ENCODE measurements around the gene BANF1. TPM values are rescaled to one million over a fixed set of nuclear protein-coding genes. Genes with fewer than 3 reads are reported as not detected.

BANF1 gene, protein sequence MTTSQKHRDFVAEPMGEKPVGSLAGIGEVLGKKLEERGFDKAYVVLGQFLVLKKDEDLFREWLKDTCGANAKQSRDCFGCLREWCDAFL
- total RNA-seq: 119 and 126 TPM in 2 replicates

DNA sequence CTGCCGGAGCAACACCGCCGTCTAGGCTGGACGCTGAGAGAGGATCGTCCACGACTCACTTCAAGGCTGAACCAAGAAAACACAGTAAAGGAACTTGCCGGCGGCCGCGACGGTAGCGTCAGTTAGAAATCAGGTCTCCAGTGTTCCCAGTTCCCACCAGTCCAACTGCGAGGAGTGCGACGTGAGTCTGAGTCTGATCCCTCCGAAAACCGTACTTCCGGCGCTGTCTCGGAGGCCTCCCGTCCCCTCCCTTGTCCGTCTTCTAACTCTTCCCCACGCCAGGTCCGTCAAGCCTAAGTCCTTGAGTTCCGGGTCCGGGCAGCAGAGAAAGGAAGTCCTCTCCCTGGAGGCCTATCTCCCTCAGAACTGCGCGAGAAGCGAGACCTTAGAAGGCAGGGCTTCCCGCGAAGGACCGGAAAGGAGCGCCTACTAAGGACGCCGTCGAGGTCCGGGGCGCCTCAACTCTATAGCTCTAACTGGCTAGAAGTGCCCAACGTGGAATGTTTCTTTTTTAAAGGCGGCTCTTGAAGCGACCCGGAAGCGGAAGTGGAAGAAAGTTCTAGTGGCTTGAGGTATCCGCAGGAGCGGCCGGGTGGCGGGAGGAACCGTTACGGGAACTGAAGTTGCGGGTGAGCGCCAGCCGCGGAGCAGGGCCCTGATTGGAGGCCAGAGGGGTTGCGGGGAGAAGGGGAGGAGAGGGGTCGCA is at the start of gene BANF1, which contains the start of gene EIF1AD:
Gene BANF1 (plus strand): TSS at position 562 of the 706 bp plus-strand sequence. CDS start 748 bp downstream, outside the sequence.
Gene EIF1AD (minus strand): TSS at position 216 of the 706 bp plus-strand sequence. CDS start 1,768 bp downstream, outside the sequence.

DNA sequence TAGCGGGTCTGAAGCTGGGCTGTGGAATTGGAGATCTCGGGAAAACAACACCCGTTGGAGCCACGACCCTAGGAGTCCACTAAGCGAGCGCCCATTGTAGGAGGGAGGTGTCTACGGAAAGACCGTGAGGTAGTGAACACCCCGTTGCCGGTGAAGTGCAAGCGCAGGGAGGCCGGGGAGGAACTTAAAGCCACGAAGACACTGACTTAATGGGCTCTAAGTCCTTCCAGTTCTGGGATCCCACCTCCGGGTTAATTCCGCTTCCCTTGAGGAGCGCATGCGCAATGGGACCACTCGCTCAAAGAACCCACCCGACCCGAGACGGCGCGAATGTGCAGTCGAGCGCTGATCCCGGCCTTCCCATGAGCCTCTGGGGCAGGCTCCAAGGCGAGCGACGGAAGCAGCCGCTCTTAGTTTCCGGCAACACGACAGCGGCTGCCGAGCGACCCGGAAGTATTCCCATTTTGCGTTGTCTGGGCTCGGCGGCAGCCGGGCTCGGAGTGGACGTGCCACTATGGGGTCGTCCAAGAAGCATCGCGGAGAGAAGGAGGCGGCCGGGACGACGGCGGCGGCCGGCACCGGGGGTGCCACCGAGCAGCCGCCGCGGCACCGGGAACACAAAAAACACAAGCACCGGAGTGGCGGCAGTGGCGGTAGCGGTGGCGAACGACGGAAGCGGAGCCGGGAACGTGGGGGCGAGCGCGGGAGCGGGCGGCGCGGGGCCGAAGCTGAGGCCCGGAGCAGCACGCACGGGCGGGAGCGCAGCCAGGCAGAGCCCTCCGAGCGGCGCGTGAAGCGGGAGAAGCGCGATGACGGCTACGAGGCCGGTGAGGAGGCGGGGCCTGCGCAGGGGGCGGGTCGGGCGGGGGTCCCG is 40.8 kb upstream of the BANF1 start, which contains the start of gene SART1:
Gene SART1 (plus strand): TSS at position 468 of the 874 bp plus-strand sequence. CDS start 47 bp downstream, at position 515.

DNA sequence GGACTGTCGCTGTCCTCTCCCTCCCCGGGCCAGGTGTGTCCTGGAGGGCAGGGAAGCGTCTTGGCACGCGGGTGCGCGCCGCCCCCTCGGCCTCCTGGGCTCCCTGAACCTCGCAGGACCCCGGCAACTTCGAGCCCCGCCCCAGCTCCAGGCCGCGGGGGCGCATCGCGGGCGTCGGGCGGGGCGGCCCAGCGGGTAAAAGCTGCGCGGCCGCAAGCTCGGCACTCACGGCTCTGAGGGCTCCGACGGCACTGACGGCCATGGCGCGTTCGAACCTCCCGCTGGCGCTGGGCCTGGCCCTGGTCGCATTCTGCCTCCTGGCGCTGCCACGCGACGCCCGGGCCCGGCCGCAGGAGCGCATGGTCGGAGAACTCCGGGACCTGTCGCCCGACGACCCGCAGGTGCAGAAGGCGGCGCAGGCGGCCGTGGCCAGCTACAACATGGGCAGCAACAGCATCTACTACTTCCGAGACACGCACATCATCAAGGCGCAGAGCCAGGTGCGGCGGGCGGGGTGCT is 9.5 kb downstream of the BANF1 start, which contains the start of gene CST6:
Gene CST6 (plus strand): TSS at position 224 of the 519 bp plus-strand sequence. CDS start 37 bp downstream, at position 261.

DNA sequence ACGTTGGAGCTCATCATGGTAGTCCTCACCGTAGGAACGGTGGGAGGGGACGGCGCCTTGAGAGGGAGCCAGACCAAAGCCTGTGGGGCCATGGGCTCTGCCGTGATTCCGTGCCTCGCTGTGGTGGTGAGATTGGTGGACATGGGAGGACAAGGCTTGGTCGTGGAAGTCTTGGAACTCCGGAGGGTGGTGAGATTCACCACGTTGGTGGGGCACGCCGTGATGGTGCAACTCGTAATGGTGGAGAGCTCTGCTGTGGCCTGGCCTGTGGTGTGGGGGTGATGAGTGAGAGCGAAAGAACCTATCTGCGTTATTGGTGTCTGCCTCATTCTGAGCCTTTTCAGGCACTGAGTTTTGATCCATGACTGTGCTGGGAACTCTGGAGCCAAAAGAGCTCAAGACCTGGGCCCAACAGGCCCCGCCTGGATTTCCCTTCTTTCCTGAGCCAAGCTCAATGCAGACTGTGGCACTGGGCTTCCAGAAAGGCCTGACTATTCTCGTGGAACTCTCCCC is 23.8 kb downstream of the BANF1 start, which contains the start of gene CATSPER1:
Gene CATSPER1 (minus strand): TSS at position 463 of the 513 bp plus-strand sequence. CDS start 100 bp downstream, at position 363.

DNA sequence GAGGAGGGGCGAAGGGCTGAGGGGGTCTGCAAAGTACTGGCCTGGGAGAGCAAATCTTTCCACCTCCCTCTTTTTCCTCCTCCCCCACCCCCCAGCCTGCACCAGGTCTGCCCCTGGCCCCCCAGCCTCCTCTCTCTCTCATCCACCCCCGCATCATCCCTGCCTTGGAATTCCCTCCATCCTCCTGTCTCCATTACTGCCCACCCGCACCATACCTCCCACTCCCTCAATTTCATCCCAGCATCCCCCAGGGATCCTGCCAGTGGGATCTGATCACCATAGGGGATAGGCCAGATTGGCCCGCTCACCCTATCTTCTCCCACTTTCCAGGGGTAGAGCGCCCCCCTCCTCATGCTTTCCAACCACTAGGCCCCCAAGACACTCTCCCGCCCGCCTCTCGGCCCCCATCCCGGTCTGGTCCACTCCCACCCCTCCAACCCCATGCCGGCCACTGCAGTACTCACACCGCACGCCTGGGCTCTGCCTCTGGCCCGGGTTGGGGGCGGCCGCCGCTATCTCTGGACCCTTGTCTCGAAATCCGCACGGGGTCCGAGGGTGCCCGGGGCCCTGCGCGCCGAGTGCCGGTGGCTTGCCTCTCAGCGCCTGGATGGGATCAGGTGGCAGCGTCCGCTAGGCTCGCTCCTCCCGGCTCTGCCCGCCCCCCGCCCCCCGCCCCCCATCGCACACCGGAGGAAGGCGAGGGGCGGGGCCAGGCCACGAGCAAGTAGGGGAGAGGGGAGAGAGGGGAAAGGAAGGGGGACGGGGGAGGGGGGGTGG is 46.4 kb downstream of the BANF1 start, which contains the start of gene GAL3ST3:
Gene GAL3ST3 (minus strand): TSS at position 615 of the 777 bp plus-strand sequence. CDS start 3,746 bp downstream, outside the sequence.

DNA sequence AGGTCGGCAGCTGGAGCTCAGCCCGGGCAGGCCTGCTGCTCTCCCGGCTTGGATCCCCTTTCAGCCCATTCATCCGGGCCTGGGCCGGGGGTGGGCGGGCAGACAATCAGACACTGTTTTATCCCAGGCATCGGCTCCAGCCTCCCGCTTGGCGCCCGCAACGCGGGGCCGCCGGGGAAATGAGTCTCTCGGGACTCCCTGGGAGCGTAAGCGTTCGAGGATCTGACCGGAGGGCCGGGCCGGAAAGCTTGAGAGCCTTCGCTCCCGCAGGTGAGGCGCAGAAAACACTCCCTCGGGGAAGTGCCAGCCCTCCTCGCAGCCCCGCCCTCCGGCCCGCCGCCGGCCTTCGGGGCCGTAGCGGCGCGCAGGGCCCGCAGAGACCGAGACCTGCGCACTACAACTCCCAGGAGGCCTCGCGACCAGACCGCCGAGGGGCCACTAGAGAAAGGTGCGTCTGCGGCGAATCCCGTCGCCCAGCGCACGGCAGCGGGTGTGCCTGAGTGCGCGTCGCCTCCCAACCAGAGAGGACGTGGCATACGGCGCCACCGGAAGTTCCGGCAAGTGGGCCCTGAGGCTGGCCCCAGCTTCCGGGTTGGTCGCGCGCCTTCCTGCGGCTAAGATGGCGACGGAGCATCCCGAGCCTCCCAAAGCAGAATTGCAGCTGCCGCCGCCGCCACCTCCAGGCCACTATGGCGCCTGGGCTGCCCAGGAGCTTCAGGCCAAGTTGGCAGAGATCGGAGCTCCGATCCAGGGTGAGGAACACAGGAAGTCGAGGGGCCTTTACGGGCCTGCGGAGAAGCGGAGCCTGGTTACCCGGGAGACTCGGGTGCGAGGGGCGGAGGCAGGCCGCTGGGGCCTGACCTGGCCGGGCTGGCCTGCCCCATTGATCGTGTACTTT is 49.7 kb downstream of the BANF1 start, which contains the start of gene SF3B2:
Gene SF3B2 (plus strand): TSS at position 599 of the 898 bp plus-strand sequence. CDS start 21 bp downstream, at position 620.

Other genes starting within 250 kb of the BANF1 start
- 4.9 and 5.5 TPM in 2 replicates for gene AP5B1, start 221.5 kb upstream of the BANF1 start, total RNA-seq
- not detected in 2 replicates for gene OVOL1, start 215.4 kb upstream of the BANF1 start, total RNA-seq
- gene SNX32, start 168.5 kb upstream of the BANF1 start, total RNA-seq: 0.15 and 0.67 TPM in 2 replicates
- gene CFL1, start 144.3 kb upstream of the BANF1 start, total RNA-seq: 2,022 and 2,183 TPM in 2 replicates
- 44.6 and 47.2 TPM in 2 replicates for gene MUS81, start 142.1 kb upstream of the BANF1 start, total RNA-seq
- gene EFEMP2, start 129.7 kb upstream of the BANF1 start, total RNA-seq: 86.2 and 96.8 TPM in 2 replicates
- 0.15 and 0.34 TPM in 2 replicates for gene CTSW, start 122.7 kb upstream of the BANF1 start, total RNA-seq
- gene FIBP, start 114.0 kb upstream of the BANF1 start, total RNA-seq: 228 and 231 TPM in 2 replicates
- 222 and 228 TPM in 2 replicates for gene CCDC85B, start 111.8 kb upstream of the BANF1 start, total RNA-seq
- 108 and 111 TPM in 2 replicates for gene FOSL1, start 102.1 kb upstream of the BANF1 start, total RNA-seq
- gene C11orf68, start 83.4 kb upstream of the BANF1 start, total RNA-seq: 25.4 and 28.5 TPM in 2 replicates
- gene DRAP1, start 83.1 kb upstream of the BANF1 start, total RNA-seq: 419 and 440 TPM in 2 replicates
- under 0.01 TPM in 1 of 2 replicates, not detected in the other for gene TSGA10IP, start 57.0 kb upstream of the BANF1 start, total RNA-seq
- 46.7 and 47.3 TPM in 2 replicates for gene SART1, start 40.8 kb upstream of the BANF1 start, total RNA-seq
- 26.9 and 35.5 TPM in 2 replicates for gene EIF1AD, start 346 bp upstream of the BANF1 start, total RNA-seq
- gene CST6, start 9.5 kb downstream of the BANF1 start, total RNA-seq: 0.84 and 1.0 TPM in 2 replicates
- 0.30 TPM in 1 of 2 replicates, not detected in the other for gene CATSPER1, start 24.0 kb downstream of the BANF1 start, total RNA-seq
- gene GAL3ST3, start 46.7 kb downstream of the BANF1 start, total RNA-seq: 0.59 and 1.2 TPM in 2 replicates
- gene SF3B2, start 49.9 kb downstream of the BANF1 start, total RNA-seq: 186 and 221 TPM in 2 replicates
- 12.0 and 15.3 TPM in 2 replicates for gene PACS1, start 67.8 kb downstream of the BANF1 start, total RNA-seq

All from bronchus fibroblast of lung (primary cell).